GM12875 (cell line): Measurements from ENCODE around the gene GRAP.

Experiments used
- H3K4me3 ChIP-seq: one replicate; pipeline ENCODE4 v1.5.1; 2011; ENCODE audit warnings: low read depth, low read length, control low read depth
- TF ChIP-seq, protein P1 (sequence below): IDR thresholded peaks from 2 replicates; pipeline ENCODE4 v1.5.1; 2011; ENCODE audit warnings: low read depth, mild to moderate bottlenecking, control low read depth, inconsistent platforms, low read length, moderate library complexity, borderline replicate concordance; ENCODE audit not compliant: insufficient read depth

Gene GRAP

DNA sequence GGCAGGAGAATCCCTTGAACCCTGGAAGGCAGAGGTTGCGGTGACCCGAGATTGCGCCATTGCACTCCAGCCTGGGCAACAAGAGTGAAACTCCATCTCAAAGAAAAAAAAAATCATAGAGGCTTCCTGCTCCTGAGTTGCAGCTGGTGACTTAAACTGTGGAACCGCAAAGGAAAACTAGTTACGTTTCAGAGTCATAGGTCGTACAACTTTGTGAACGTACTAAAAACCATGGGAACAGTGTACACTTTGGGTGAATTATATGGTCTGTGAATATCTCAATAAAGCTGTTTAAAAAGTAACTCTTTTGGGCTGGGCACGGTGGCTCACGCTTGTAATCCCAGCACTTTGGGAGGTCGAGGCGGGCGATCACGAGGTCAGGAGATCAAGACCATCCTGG lies 71.2 kb downstream of the GRAP start:
- no peak overlapping the region for H3K4me3 ChIP-seq
- TF ChIP-seq, protein P1, sequence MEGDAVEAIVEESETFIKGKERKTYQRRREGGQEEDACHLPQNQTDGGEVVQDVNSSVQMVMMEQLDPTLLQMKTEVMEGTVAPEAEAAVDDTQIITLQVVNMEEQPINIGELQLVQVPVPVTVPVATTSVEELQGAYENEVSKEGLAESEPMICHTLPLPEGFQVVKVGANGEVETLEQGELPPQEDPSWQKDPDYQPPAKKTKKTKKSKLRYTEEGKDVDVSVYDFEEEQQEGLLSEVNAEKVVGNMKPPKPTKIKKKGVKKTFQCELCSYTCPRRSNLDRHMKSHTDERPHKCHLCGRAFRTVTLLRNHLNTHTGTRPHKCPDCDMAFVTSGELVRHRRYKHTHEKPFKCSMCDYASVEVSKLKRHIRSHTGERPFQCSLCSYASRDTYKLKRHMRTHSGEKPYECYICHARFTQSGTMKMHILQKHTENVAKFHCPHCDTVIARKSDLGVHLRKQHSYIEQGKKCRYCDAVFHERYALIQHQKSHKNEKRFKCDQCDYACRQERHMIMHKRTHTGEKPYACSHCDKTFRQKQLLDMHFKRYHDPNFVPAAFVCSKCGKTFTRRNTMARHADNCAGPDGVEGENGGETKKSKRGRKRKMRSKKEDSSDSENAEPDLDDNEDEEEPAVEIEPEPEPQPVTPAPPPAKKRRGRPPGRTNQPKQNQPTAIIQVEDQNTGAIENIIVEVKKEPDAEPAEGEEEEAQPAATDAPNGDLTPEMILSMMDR, result no peak

DNA sequence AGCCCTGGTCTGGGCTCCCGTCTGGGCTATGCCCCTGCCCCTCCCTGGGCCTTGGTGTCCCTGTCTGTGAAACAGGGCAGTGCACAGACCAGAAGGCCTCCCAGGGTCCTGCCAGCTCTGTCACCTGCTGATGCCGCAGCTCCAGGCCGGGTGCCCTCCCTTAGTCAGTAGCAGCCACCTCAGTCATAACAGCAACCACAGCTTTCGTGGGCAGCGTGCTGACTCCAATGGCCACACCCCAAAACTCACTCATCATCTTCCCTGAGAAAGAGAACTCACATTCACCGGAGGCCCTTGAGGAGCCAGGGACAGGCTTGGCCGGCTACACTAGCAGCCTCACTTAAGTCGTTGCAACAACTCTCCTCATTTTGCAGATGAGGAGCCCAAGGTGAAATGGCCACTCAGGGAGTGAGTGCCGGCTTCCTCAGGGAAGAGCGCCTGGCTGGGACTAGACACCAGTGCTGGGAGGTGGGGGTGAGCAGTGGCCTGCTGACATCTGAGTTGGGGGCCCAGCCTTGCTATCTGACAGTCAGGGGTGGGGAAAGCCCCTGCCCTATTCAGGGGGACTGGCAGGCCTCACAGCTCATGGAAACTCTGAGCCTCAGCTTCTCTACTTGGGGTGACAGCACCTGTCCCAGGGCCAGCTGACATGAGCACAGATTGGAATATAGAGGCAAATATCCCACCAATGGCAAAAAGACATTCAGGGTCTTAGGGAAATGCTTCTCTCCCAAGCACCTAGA lies 72.2 kb downstream of the GRAP start:
- H3K4me3 ChIP-seq, result no peak overlapping the region
- TF ChIP-seq, protein P1, result no peak

DNA sequence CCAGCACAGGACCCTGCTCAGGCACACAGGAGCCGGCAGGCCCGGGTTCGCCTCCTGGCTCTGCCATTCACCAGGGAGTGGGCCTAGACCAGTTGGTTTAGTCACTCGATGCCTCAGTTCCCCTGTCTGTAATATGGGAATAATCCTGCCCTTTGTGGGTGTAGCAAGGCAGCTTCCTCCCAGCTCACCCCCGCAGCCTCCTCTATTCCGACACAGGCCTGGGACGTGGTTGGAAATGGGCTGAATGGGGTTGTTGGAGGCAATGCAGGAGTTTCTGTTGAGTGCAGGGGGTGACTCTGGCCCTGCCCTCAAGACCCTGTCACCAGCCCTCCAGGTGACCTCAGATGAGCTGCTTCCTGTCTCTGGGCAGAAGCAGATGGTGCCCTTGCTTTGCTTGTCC lies 75.0 kb downstream of the GRAP start:
- no peak overlapping the region for H3K4me3 ChIP-seq
- TF ChIP-seq, protein P1, result no peak
